Measurements from ENCODE around the gene SAV1. TPM values are rescaled to one million over a fixed set of nuclear protein-coding genes. Genes with fewer than 3 reads are reported as not detected.
"Not testable (repeated sequence)": the region's sequence is repeated elsewhere in the genome, so short reads cannot be mapped to it uniquely, and the experiment has no call there.

Gene SAV1
- polyA plus RNA-seq, 3 donors from 2014 or later, result 2.9 to 6.9 (median 5.3) TPM

GRCh38 chr14:50675597-50675996, 7.5 kb upstream of the SAV1 start:
- DNase-seq, result no peak
- H3K27ac Mint-ChIP-seq, result no peak overlapping the region
- H3K36me3 Mint-ChIP-seq, result no peaks in the 10 kb centered on the region
- H3K4me3 Mint-ChIP-seq, result no peak overlapping the region
- no peaks in the 10 kb centered on the region for H3K4me1 Mint-ChIP-seq
- peaks cover 0 to 5% (median 2%) of the 10 kb centered on the region in 3 donors for H3K27me3 Mint-ChIP-seq (ENCODE audit: low read depth in 3 of 3)
- no peaks in the 10 kb centered on the region for H3K9me3 Mint-ChIP-seq

- H3K36me3 Mint-ChIP-seq, result no peaks in the 10 kb centered on the region
- no peak overlapping the region for H3K27ac Mint-ChIP-seq
- no peak overlapping the region for H3K4me3 Mint-ChIP-seq
- no peaks in the 10 kb centered on the region for H3K9me3 Mint-ChIP-seq
- DNase-seq, result no peak
- H3K27me3 Mint-ChIP-seq (ENCODE audit: low read depth in 3 of 3), result peaks cover 0 to 11% (median 4%) of the 10 kb centered on the region in 3 donors
- peaks cover 14 to 18% of the 10 kb centered on the region in 2 donors for H3K4me1 Mint-ChIP-seq
These were observed 2.8 kb upstream of the SAV1 start for GRCh38 chr14:50670866-50671256.

- Mint-ChIP-seq H3K4me1 (peaks cover 14 to 18% of the 10 kb centered on the region in 2 donors), H3K9me3 (no peaks in the 10 kb centered on the region), H3K27ac (no peak overlapping the region), H3K4me3 (no peak overlapping the region), H3K36me3 (no peaks in the 10 kb centered on the region), H3K27me3 (ENCODE audit: low read depth in 3 of 3) (peaks cover 0 to 11% (median 4%) of the 10 kb centered on the region in 3 donors)
- no peak for DNase-seq
These were observed 2.2 kb upstream of the SAV1 start for GRCh38 chr14:50670196-50670865.

- Mint-ChIP-seq H3K27ac (no peak overlapping the region), H3K36me3 (no peaks in the 10 kb centered on the region), H3K9me3 (no peaks in the 10 kb centered on the region), H3K27me3 (ENCODE audit: low read depth in 3 of 3) (peaks cover 0 to 10% (median 4%) of the 10 kb centered on the region in 3 donors), H3K4me1 (peaks cover 14 to 18% of the 10 kb centered on the region in 2 donors), H3K4me3 (no peak overlapping the region)
- no peak for DNase-seq
These were observed 1.4 kb upstream of the SAV1 start for GRCh38 chr14:50669441-50669986.

GRCh38 chr14:50668826-50669143, 679 bp upstream of the SAV1 start:
- Mint-ChIP-seq H3K36me3 (peaks cover 0 to 3% (median 2%) of the 10 kb centered on the region in 3 donors), H3K4me3 (no peak overlapping the region), H3K9me3 (no peaks in the 10 kb centered on the region), H3K27me3 (ENCODE audit: low read depth in 3 of 3) (peaks cover 0 to 8% (median 4%) of the 10 kb centered on the region in 3 donors), H3K27ac (no peak overlapping the region), H3K4me1 (peaks cover 14 to 18% of the 10 kb centered on the region in 2 donors)
- DNase-seq, result no peak

GRCh38 chr14:50667684-50667995, 466 bp downstream of the SAV1 start:
- Mint-ChIP-seq H3K27ac (peak overlapping the region in 5 of 6 donors; percentile 25 to 87 (median 73)), H3K9me3 (no peaks in the 10 kb centered on the region), H3K36me3 (peaks cover 0 to 10% (median 9%) of the 10 kb centered on the region in 3 donors), H3K4me3 (peak overlapping the region in 1 of 5 donors; percentile 92), H3K27me3 (ENCODE audit: low read depth in 3 of 3) (peaks cover 2 to 8% (median 4%) of the 10 kb centered on the region in 3 donors), H3K4me1 (peaks cover 14 to 18% of the 10 kb centered on the region in 2 donors)
- DNase-seq, result no peak

GRCh38 chr14:50666772-50667683, 1.1 kb downstream of the SAV1 start:
- H3K4me3 Mint-ChIP-seq, result peak overlapping the region in 1 of 5 donors; percentile 92
- peaks cover 14 to 18% of the 10 kb centered on the region in 2 donors for H3K4me1 Mint-ChIP-seq
- peaks cover 2 to 8% (median 4%) of the 10 kb centered on the region in 3 donors for H3K27me3 Mint-ChIP-seq (ENCODE audit: low read depth in 3 of 3)
- peak overlapping the region in 5 of 6 donors; percentile 25 to 87 (median 73) for H3K27ac Mint-ChIP-seq
- DNase-seq, result peak; percentile 29 to 45 (median 38)
- peaks cover 0 to 10% (median 9%) of the 10 kb centered on the region in 3 donors for H3K36me3 Mint-ChIP-seq
- no peaks in the 10 kb centered on the region for H3K9me3 Mint-ChIP-seq

- H3K27me3 Mint-ChIP-seq (ENCODE audit: low read depth in 3 of 3); DNase-seq; H3K4me3 Mint-ChIP-seq; H3K27ac Mint-ChIP-seq; H3K9me3 Mint-ChIP-seq: not testable (repeated sequence)
- Mint-ChIP-seq H3K36me3 (peaks cover 0 to 10% (median 9%) of the 10 kb centered on the region in 3 donors), H3K4me1 (peaks cover 21 to 26% of the 10 kb centered on the region in 2 donors)
These were observed 2.8 kb downstream of the SAV1 start for GRCh38 chr14:50665300-50665699.

- not testable (repeated sequence) for H3K4me3 Mint-ChIP-seq; H3K9me3 Mint-ChIP-seq; H3K27me3 Mint-ChIP-seq (ENCODE audit: low read depth in 3 of 3); DNase-seq; H3K27ac Mint-ChIP-seq
- Mint-ChIP-seq H3K36me3 (peaks cover 0 to 15% (median 9%) of the 10 kb centered on the region in 3 donors), H3K4me1 (peaks cover 21 to 26% of the 10 kb centered on the region in 2 donors)
These were observed 3.5 kb downstream of the SAV1 start for GRCh38 chr14:50664579-50664978.

- no peak for DNase-seq
- Mint-ChIP-seq H3K9me3 (no peaks in the 10 kb centered on the region), H3K27me3 (ENCODE audit: low read depth in 3 of 3) (peaks cover 0 to 2% (median 2%) of the 10 kb centered on the region in 3 donors), H3K27ac (no peak overlapping the region), H3K4me1 (peaks cover 8 to 9% of the 10 kb centered on the region in 2 donors), H3K36me3 (peaks cover 0 to 15% (median 9%) of the 10 kb centered on the region in 3 donors), H3K4me3 (no peak overlapping the region)
These were observed 8.7 kb downstream of the SAV1 start for GRCh38 chr14:50659327-50659974.

- no peak for DNase-seq
- peaks cover 0 to 2% (median 2%) of the 10 kb centered on the region in 3 donors for H3K27me3 Mint-ChIP-seq (ENCODE audit: low read depth in 3 of 3)
- peaks cover 0 to 9% (median 3%) of the 10 kb centered on the region in 3 donors for H3K36me3 Mint-ChIP-seq
- H3K27ac Mint-ChIP-seq, result no peak overlapping the region
- no peak overlapping the region for H3K4me3 Mint-ChIP-seq
- H3K9me3 Mint-ChIP-seq, result no peaks in the 10 kb centered on the region
- H3K4me1 Mint-ChIP-seq, result peaks cover 8 to 9% of the 10 kb centered on the region in 2 donors
These were observed 9.9 kb downstream of the SAV1 start for GRCh38 chr14:50658203-50658602.

- Mint-ChIP-seq H3K4me1 (peaks cover 8 to 9% of the 10 kb centered on the region in 2 donors), H3K4me3 (no peak overlapping the region), H3K27ac (no peak overlapping the region), H3K9me3 (no peaks in the 10 kb centered on the region), H3K36me3 (peaks cover 0 to 6% (median under 1%) of the 10 kb centered on the region in 3 donors), H3K27me3 (ENCODE audit: low read depth in 3 of 3) (peaks cover 0 to 2% (median under 1%) of the 10 kb centered on the region in 3 donors)
- DNase-seq, result no peak
These were observed 10.4 kb downstream of the SAV1 start for GRCh38 chr14:50657753-50658152.

- H3K27ac Mint-ChIP-seq, result no peak overlapping the region
- H3K9me3 Mint-ChIP-seq, result no peaks in the 10 kb centered on the region
- no peak overlapping the region for H3K4me3 Mint-ChIP-seq
- peaks cover 0 to 6% (median 0%) of the 10 kb centered on the region in 3 donors for H3K36me3 Mint-ChIP-seq
- peaks cover 8 to 9% of the 10 kb centered on the region in 2 donors for H3K4me1 Mint-ChIP-seq
- peaks cover 0 to 2% (median 0%) of the 10 kb centered on the region in 3 donors for H3K27me3 Mint-ChIP-seq (ENCODE audit: low read depth in 3 of 3)
- DNase-seq, result no peak
These were observed 11.3 kb downstream of the SAV1 start for GRCh38 chr14:50656776-50657175.

Data from immature natural killer cell (primary cell).